Left ventricle myocardium inferior (tissue), 1 donor: ENCODE measurements around the gene TPX2. TPM values are rescaled to one million over a fixed set of nuclear protein-coding genes. Genes with fewer than 3 reads are reported as not detected.
A peak's percentile ranks its signal among the peaks of the same experiment; 100 is the strongest.

Experiments
- DNase-seq: peaks from one replicate; pipeline ENCODE4 v3.0.0-alpha.2; 2020
- H3K27ac ChIP-seq: fragments of 200-600 bp; replicated peaks from 2 replicates; pipeline ENCODE4 v1.8.0; 2021
- H3K27me3 ChIP-seq: fragments of 200-600 bp; 2 replicates; pipeline ENCODE4 v1.8.0; 2021; ENCODE audit warnings: low read depth
- H3K36me3 ChIP-seq: fragments of 200-600 bp; 2 replicates; pipeline ENCODE4 v1.8.0; 2021
- H3K4me1 ChIP-seq: fragments of 200-600 bp; 2 replicates; pipeline ENCODE4 v1.8.0; 2021
- H3K4me3 ChIP-seq: fragments of 200-600 bp; 2 replicates; pipeline ENCODE4 v1.8.0; 2021; ENCODE audit warnings: mild to moderate bottlenecking, moderate library complexity
- H3K9me3 ChIP-seq: fragments of 200-600 bp; replicated peaks from 2 replicates; pipeline ENCODE4 v1.8.0; 2021
- intact Hi-C: fragments of 100-400 bp; cut with micrococcal nuclease; formaldehyde crosslinking; loops from one replicate; pipeline ENCODE4 v1.11.0; 2022
- total RNA-seq: library from RNA; stranded (reverse); fragmentation: NEBNext Ultra II Directional; extraction: Animal tissue kit (Norgen Biotek cat#: 25700); gene quantifications from one replicate; pipeline ENCODE4 v1.2.1, GENCODE V29; 2021
- TF ChIP-seq, protein P1 (sequence below): fragments of 200-600 bp; IDR thresholded peaks from 2 replicates; pipeline ENCODE4 v1.8.0; 2021; ENCODE audit warnings: antibody characterized with exemption, mild to moderate bottlenecking, borderline replicate concordance
- donor health status: DM: no; HTN: yes; CAD: no; lungs with severe emphysema.

Gene TPX2
- total RNA-seq, 1 donor from 2014 or later, result 0.71 TPM

DNA sequence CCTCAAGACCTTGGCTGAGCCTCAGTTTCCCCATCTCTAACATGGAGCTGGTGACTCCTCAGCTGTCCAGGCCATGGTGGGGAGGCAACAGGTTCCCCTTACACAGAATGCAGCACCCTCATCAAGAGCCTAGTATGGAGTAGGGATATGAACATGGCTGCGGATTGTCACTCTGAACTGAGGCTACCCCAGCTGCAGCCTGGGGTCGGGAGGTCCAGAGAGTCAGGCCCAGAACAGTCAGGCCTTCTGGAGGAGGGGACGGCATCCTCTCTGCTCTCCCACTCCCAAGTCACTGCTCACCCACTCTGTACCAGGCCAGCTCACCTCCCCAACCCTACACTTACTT, 107.7 kb downstream of the TPX2 start:
- Histone ChIP-seq H3K36me3 (no peaks in the 10 kb centered on the region), H3K4me1 (peaks cover 24% of the 10 kb centered on the region), H3K27ac (no peak overlapping the region), H3K4me3 (no peak overlapping the region), H3K27me3 (peaks cover 43% of the 10 kb centered on the region), H3K9me3 (no peaks in the 10 kb centered on the region)
- TF ChIP-seq, protein P1, sequence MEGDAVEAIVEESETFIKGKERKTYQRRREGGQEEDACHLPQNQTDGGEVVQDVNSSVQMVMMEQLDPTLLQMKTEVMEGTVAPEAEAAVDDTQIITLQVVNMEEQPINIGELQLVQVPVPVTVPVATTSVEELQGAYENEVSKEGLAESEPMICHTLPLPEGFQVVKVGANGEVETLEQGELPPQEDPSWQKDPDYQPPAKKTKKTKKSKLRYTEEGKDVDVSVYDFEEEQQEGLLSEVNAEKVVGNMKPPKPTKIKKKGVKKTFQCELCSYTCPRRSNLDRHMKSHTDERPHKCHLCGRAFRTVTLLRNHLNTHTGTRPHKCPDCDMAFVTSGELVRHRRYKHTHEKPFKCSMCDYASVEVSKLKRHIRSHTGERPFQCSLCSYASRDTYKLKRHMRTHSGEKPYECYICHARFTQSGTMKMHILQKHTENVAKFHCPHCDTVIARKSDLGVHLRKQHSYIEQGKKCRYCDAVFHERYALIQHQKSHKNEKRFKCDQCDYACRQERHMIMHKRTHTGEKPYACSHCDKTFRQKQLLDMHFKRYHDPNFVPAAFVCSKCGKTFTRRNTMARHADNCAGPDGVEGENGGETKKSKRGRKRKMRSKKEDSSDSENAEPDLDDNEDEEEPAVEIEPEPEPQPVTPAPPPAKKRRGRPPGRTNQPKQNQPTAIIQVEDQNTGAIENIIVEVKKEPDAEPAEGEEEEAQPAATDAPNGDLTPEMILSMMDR, result peak; percentile 26
- intact Hi-C loops, result no loop called here
- DNase-seq, result no peak

DNA sequence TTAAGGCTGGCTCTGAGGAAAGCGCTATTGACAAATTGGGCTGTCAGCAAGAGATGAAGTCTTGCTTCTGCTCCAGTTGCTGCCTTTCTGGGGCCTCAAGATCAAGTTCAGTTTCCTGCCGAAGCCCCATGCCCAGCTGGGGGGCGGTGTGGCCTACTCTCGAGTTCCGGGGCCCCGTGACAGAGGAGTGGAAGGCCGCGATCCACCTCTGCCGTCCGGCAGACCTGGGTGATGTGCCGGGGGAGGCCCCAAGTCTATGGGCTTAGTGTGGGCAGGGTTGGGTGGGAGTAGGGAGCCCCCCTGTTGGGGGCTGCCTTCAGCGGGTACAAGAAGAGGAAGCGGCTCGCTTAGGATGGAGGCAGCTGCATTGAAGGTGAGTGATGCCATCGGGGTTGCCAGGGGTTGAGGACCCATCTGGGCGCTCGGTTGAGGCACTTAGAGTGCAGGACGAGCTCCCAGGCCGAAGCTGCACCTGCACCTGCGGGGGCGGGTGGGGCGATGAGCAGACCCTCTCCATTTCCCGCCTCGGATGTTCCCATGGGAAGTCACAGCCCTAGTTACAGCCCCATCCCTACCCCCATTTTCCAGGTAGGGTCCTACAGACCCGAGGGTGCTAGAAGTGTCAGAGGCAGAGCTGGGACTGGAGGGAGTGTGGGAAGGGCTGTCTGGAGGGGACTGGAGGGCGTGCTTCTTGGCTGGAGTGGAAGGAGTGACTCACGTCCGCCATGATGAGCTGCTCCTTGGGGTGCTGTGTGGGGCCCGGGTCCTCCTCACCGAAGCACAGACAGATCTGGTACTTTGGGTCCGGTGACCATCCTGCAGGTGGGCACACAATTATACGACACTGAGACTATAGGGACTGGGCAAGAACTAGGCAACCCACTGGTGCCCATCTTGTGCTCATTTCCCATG, 109.3 kb downstream of the TPX2 start:
- H3K36me3 ChIP-seq, result no peaks in the 10 kb centered on the region
- H3K27me3 ChIP-seq, result peaks cover 51% of the 10 kb centered on the region
- TF ChIP-seq, protein P1, result no peak
- H3K4me3 ChIP-seq, result no peak overlapping the region
- H3K27ac ChIP-seq, result no peak overlapping the region
- no peaks in the 10 kb centered on the region for H3K9me3 ChIP-seq
- no peak for DNase-seq
- peaks cover 8% of the 10 kb centered on the region for H3K4me1 ChIP-seq
- intact Hi-C loops, result no loop called here

- H3K27me3 ChIP-seq, result peaks cover 60% of the 10 kb centered on the region
- H3K9me3 ChIP-seq, result no peaks in the 10 kb centered on the region
- TF ChIP-seq, protein P1, result no peak
- H3K27ac ChIP-seq, result no peak overlapping the region
- intact Hi-C loops, result no loop called here
- no peaks in the 10 kb centered on the region for H3K36me3 ChIP-seq
- H3K4me1 ChIP-seq, result peaks cover 3% of the 10 kb centered on the region
- DNase-seq, result no peak
- H3K4me3 ChIP-seq, result no peak overlapping the region
Observed at GRCh38 chr20:31849306-31849930, 110.3 kb downstream of the TPX2 start.

Other genes starting within 250 kb of the TPX2 start
- gene HM13, start 224.8 kb upstream of the TPX2 start, total RNA-seq, result 39.0 TPM
- 91.5 TPM for gene ID1, start 134.0 kb upstream of the TPX2 start, total RNA-seq
- gene COX4I2, start 101.4 kb upstream of the TPX2 start, total RNA-seq, result 7.6 TPM
- gene BCL2L1, start 16.4 kb upstream of the TPX2 start, total RNA-seq, result 53.2 TPM
- 0.25 TPM for gene MYLK2, start 80.1 kb downstream of the TPX2 start, total RNA-seq
- 1.6 TPM for gene FOXS1, start 106.3 kb downstream of the TPX2 start, total RNA-seq
- gene DUSP15, start 131.2 kb downstream of the TPX2 start, total RNA-seq, result 5.1 TPM
- 0.05 TPM for gene TTLL9, start 131.3 kb downstream of the TPX2 start, total RNA-seq
- 10.4 TPM for gene PDRG1, start 212.8 kb downstream of the TPX2 start, total RNA-seq
- gene XKR7, start 228.9 kb downstream of the TPX2 start, total RNA-seq, result not detected